Umbilical cord (tissue), 2 donors: Measurements from ENCODE around the gene DOCK4. TPM values are rescaled to one million over a fixed set of nuclear protein-coding genes. Genes with fewer than 3 reads are reported as not detected.

Experiments used
- DNase-seq: peaks from one replicate; pipeline ENCODE4 v3.0.0-alpha.2; 2015; ENCODE audit warnings: low spot score
- total RNA-seq: library from RNA; depleted of rRNA; stranded (reverse); fragments of >200 nt; gene quantifications from one replicate; pipeline ENCODE4 v1.2.3, GENCODE V29; 2014; ENCODE audit warnings: low replicate concordance; ENCODE audit not compliant: insufficient read depth

DOCK4 gene
- total RNA-seq, 1 donor from 2014 or later, result 7.7 TPM

- DNase-seq, result no peak
These were observed 346.0 kb downstream of the DOCK4 start for GRCh38 chr7:111860248-111860647.

- no peak for DNase-seq
These were observed 347.9 kb downstream of the DOCK4 start for GRCh38 chr7:111858331-111858730.

- DNase-seq, result peak; percentile 23
These were observed 350.4 kb downstream of the DOCK4 start for GRCh38 chr7:111855842-111856227.

- peak; percentile 35 for DNase-seq
These were observed 350.9 kb downstream of the DOCK4 start for GRCh38 chr7:111855161-111855841.

GRCh38 chr7:111853201-111853990 lies 352.8 kb downstream of the DOCK4 start:
- peak; percentile 31 for DNase-seq

- no peak for DNase-seq
These were observed 354.1 kb downstream of the DOCK4 start for GRCh38 chr7:111852081-111852480.

- DNase-seq, result no peak
These were observed 359.3 kb downstream of the DOCK4 start for GRCh38 chr7:111846898-111847297.

GRCh38 chr7:111845853-111846252 lies 360.3 kb downstream of the DOCK4 start:
- DNase-seq, result no peak

GRCh38 chr7:111844904-111845671 lies 361.1 kb downstream of the DOCK4 start:
- DNase-seq, result no peak

- DNase-seq, result no peak
These were observed 363.7 kb downstream of the DOCK4 start for GRCh38 chr7:111842491-111842890.

GRCh38 chr7:111841596-111842205 lies 364.5 kb downstream of the DOCK4 start:
- peak; percentile 3 for DNase-seq

GRCh38 chr7:111840528-111840927 lies 365.7 kb downstream of the DOCK4 start:
- no peak for DNase-seq

GRCh38 chr7:111839261-111839660 lies 366.9 kb downstream of the DOCK4 start:
- no peak for DNase-seq

GRCh38 chr7:111836592-111836991 lies 369.6 kb downstream of the DOCK4 start:
- no peak for DNase-seq

GRCh38 chr7:111835066-111835465 lies 371.1 kb downstream of the DOCK4 start:
- DNase-seq, result peak; percentile 61

GRCh38 chr7:111834367-111834766 lies 371.8 kb downstream of the DOCK4 start:
- no peak for DNase-seq

- DNase-seq, result no peak
These were observed 372.7 kb downstream of the DOCK4 start for GRCh38 chr7:111833466-111833865.

- DNase-seq, result no peak
These were observed 374.0 kb downstream of the DOCK4 start for GRCh38 chr7:111832174-111832573.

GRCh38 chr7:111829221-111829620 lies 377.0 kb downstream of the DOCK4 start:
- no peak for DNase-seq

- DNase-seq, result no peak
These were observed 378.2 kb downstream of the DOCK4 start for GRCh38 chr7:111827863-111828504.

- DNase-seq, result no peak
These were observed 381.2 kb downstream of the DOCK4 start for GRCh38 chr7:111825046-111825445.
